ENCODE results near the gene SCN4A.
A peak's percentile ranks its signal among the peaks of the same experiment; 100 is the strongest.
"Not testable (repeated sequence)": the region's sequence is repeated elsewhere in the genome, so short reads cannot be mapped to it uniquely, and the experiment has no call there.

Gene SCN4A

GRCh38 chr17:63982641-63983040, 9.9 kb upstream of the SCN4A start:
- H3K27me3 ChIP-seq (ENCODE audit: control insufficient read depth in 3 of 3, insufficient read depth in 3 of 3, low read depth in 1 of 3, low read length in 3 of 3), result peaks cover 0 to 11% (median 0%) of the 10 kb centered on the region in 3 experiments
- not testable (repeated sequence) for H2AK5ac ChIP-seq (ENCODE audit: low read depth, low read length); H3K27ac ChIP-seq (replicated peaks; ENCODE audit: low read length); H4K91ac ChIP-seq (ENCODE audit: low read depth, low read length, poor library complexity); H3K14ac ChIP-seq (ENCODE audit: low read length); H2BK120ac ChIP-seq (ENCODE audit: low read depth, low read length); H2BK12ac ChIP-seq (ENCODE audit: low read length); H2BK15ac ChIP-seq (ENCODE audit: low read length); H2AFZ ChIP-seq (ENCODE audit: low read length); H3K4me3 ChIP-seq (ENCODE audit: low read length in 2 of 2); H3K9ac ChIP-seq (ENCODE audit: low read depth, low read length, poor library complexity); DNase-seq (ENCODE audit: low spot score); H3K18ac ChIP-seq (ENCODE audit: low read length); H3K36me3 ChIP-seq (replicated peaks in 1 of 2; ENCODE audit: control insufficient read depth in 2 of 2, insufficient read depth in 2 of 2, low read length in 2 of 2); H3K23ac ChIP-seq (ENCODE audit: low read depth, low read length, poor library complexity); H3K79me1 ChIP-seq (ENCODE audit: low read depth, low read length); H4K8ac ChIP-seq (ENCODE audit: low read depth, low read length); H3K4me1 ChIP-seq (ENCODE audit: control insufficient read depth in 2 of 2, insufficient read depth in 1 of 2, low read depth in 1 of 2, low read length in 2 of 2); H2BK5ac ChIP-seq (ENCODE audit: low read length); H3K9me3 ChIP-seq (replicated peaks in 1 of 2; ENCODE audit: control insufficient read depth in 2 of 2, insufficient read depth in 1 of 2, low read depth in 1 of 2, low read length in 2 of 2); H3K4me2 ChIP-seq (ENCODE audit: insufficient read depth, low read length, poor library complexity, severe bottlenecking); H3K4ac ChIP-seq (ENCODE audit: low read length)
- whole genome bisulfite sequencing, 2 donors (ENCODE audit: extremely low coverage in 2 of 2, insufficient read length in 2 of 2, insufficient replicate concordance in 1 of 2), result no CpG with 5 or more reads among the region's 2 CpGs

GRCh38 chr17:63978272-63979200, 5.8 kb upstream of the SCN4A start:
- Histone ChIP-seq H3K79me1 (ENCODE audit: low read depth, low read length) (no peaks in the 10 kb centered on the region), H3K23ac (ENCODE audit: low read depth, low read length, poor library complexity) (peak overlapping the region; percentile 76), H2AFZ (ENCODE audit: low read length) (no peak overlapping the region), H2BK12ac (ENCODE audit: low read length) (no peak overlapping the region), H3K4me3 (ENCODE audit: low read length in 2 of 2) (no peak overlapping the region), H3K9me3 (replicated peaks in 1 of 2; ENCODE audit: control insufficient read depth in 2 of 2, insufficient read depth in 1 of 2, low read depth in 1 of 2, low read length in 2 of 2) (peaks cover 3 to 5% of the 10 kb centered on the region in 2 donors), H3K4me1 (ENCODE audit: control insufficient read depth in 2 of 2, insufficient read depth in 1 of 2, low read depth in 1 of 2, low read length in 2 of 2) (peaks cover 0 to 2% of the 10 kb centered on the region in 2 donors), H2BK5ac (ENCODE audit: low read length) (no peak overlapping the region), H3K27ac (replicated peaks; ENCODE audit: low read length) (no peak overlapping the region), H2BK15ac (ENCODE audit: low read length) (no peak overlapping the region), H4K91ac (ENCODE audit: low read depth, low read length, poor library complexity) (no peak overlapping the region), H2AK5ac (ENCODE audit: low read depth, low read length) (peak overlapping the region; percentile 43), H2BK120ac (ENCODE audit: low read depth, low read length) (no peak overlapping the region), H3K18ac (ENCODE audit: low read length) (no peak overlapping the region), H3K4ac (ENCODE audit: low read length) (no peak overlapping the region), H3K36me3 (replicated peaks in 1 of 2; ENCODE audit: control insufficient read depth in 2 of 2, insufficient read depth in 2 of 2, low read length in 2 of 2) (no peaks in the 10 kb centered on the region), H3K4me2 (ENCODE audit: insufficient read depth, low read length, poor library complexity, severe bottlenecking) (no peak overlapping the region), H3K27me3 (ENCODE audit: control insufficient read depth in 3 of 3, insufficient read depth in 3 of 3, low read depth in 1 of 3, low read length in 3 of 3) (peaks cover 0 to 28% (median 0%) of the 10 kb centered on the region in 3 experiments), H3K9ac (ENCODE audit: low read depth, low read length, poor library complexity) (no peak overlapping the region), H4K8ac (ENCODE audit: low read depth, low read length) (no peak overlapping the region), H3K14ac (ENCODE audit: low read length) (no peak overlapping the region)
- no peak for DNase-seq (ENCODE audit: low spot score)
- no CpG with 5 or more reads among the region's 13 CpGs for WGBS, 2 donors (ENCODE audit: extremely low coverage in 2 of 2, insufficient read length in 2 of 2, insufficient replicate concordance in 1 of 2)

DNA sequence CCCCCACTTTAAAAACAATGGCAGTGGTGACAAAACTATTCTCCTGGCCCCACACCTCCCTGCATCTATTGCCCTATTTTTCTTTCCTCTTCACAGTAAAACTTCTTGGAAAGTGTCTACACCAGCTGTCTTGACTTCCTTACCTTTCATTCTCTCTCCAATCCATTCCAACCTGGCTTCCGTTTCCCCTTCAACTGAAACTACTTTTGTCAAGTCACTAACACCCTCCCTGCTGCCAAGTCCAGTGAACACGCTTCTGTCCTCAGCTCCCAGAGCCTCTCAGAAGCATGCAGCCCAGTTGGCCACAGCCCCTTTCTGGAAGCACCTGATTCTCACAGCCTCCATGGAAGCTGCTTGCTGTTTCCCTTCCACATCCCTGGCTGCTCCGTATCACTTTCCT, 4.0 kb upstream of the SCN4A start:
- H3K4me3 ChIP-seq (ENCODE audit: low read length in 2 of 2), result no peak overlapping the region
- no peak overlapping the region for H2BK12ac ChIP-seq (ENCODE audit: low read length)
- no peak overlapping the region for H3K4ac ChIP-seq (ENCODE audit: low read length)
- peak overlapping the region; percentile 52 for H3K18ac ChIP-seq (ENCODE audit: low read length)
- no peak overlapping the region for H3K27ac ChIP-seq (replicated peaks; ENCODE audit: low read length)
- no peak overlapping the region for H2AFZ ChIP-seq (ENCODE audit: low read length)
- peaks cover 0 to 2% of the 10 kb centered on the region in 2 donors for H3K4me1 ChIP-seq (ENCODE audit: control insufficient read depth in 2 of 2, insufficient read depth in 1 of 2, low read depth in 1 of 2, low read length in 2 of 2)
- H2BK15ac ChIP-seq (ENCODE audit: low read length), result no peak overlapping the region
- H4K8ac ChIP-seq (ENCODE audit: low read depth, low read length), result no peak overlapping the region
- no peak overlapping the region for H4K91ac ChIP-seq (ENCODE audit: low read depth, low read length, poor library complexity)
- H3K79me1 ChIP-seq (ENCODE audit: low read depth, low read length), result peaks cover 2% of the 10 kb centered on the region
- no peak overlapping the region for H3K14ac ChIP-seq (ENCODE audit: low read length)
- H2AK5ac ChIP-seq (ENCODE audit: low read depth, low read length), result no peak overlapping the region
- H3K4me2 ChIP-seq (ENCODE audit: insufficient read depth, low read length, poor library complexity, severe bottlenecking), result no peak overlapping the region
- peaks cover 0 to 1% of the 10 kb centered on the region in 2 donors for H3K36me3 ChIP-seq (replicated peaks in 1 of 2; ENCODE audit: control insufficient read depth in 2 of 2, insufficient read depth in 2 of 2, low read length in 2 of 2)
- H3K9ac ChIP-seq (ENCODE audit: low read depth, low read length, poor library complexity), result no peak overlapping the region
- peaks cover 1 to 2% of the 10 kb centered on the region in 2 donors for H3K9me3 ChIP-seq (replicated peaks in 1 of 2; ENCODE audit: control insufficient read depth in 2 of 2, insufficient read depth in 1 of 2, low read depth in 1 of 2, low read length in 2 of 2)
- WGBS, 2 donors (ENCODE audit: extremely low coverage in 2 of 2, insufficient read length in 2 of 2, insufficient replicate concordance in 1 of 2), result no CpG with 5 or more reads among the region's 3 CpGs
- peaks cover 0 to 28% (median 0%) of the 10 kb centered on the region in 3 experiments for H3K27me3 ChIP-seq (ENCODE audit: control insufficient read depth in 3 of 3, insufficient read depth in 3 of 3, low read depth in 1 of 3, low read length in 3 of 3)
- H3K23ac ChIP-seq (ENCODE audit: low read depth, low read length, poor library complexity), result no peak overlapping the region
- H2BK120ac ChIP-seq (ENCODE audit: low read depth, low read length), result no peak overlapping the region
- H2BK5ac ChIP-seq (ENCODE audit: low read length), result no peak overlapping the region
- no peak for DNase-seq (ENCODE audit: low spot score)

DNA sequence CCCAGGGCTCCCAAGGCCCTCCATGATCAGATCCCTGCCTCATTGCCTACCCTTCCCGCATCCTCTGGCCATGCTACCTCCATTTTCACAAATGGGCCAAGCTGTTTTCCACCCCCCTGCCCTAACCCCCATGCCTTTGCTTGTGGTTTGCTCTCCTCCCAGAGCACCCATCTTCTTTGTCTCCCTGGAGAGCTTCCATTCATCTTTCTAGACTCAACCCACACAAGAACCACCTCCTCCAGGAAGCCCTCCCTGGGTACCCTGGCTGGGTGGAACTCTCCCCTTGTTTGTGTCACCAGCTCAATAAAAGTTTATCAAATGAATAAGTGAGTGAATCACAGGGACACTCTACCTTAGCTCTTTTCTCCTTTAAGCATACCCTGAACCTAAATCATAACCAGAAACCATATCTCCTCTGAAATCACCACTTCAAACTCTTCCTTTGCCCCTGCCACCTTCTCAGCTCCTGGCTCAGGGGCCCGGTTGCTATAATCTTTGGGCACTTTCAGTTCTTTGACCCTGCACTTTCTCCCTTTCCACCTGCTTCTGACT, 2.9 kb upstream of the SCN4A start:
- H3K27ac ChIP-seq (replicated peaks; ENCODE audit: low read length), result no peak overlapping the region
- no peak overlapping the region for H2AFZ ChIP-seq (ENCODE audit: low read length)
- no peak overlapping the region for H3K4me3 ChIP-seq (ENCODE audit: low read length in 2 of 2)
- H3K27me3 ChIP-seq (ENCODE audit: control insufficient read depth in 3 of 3, insufficient read depth in 3 of 3, low read depth in 1 of 3, low read length in 3 of 3), result peaks cover 0 to 28% (median 0%) of the 10 kb centered on the region in 3 experiments
- no peak overlapping the region for H3K4ac ChIP-seq (ENCODE audit: low read length)
- no peak overlapping the region for H2AK5ac ChIP-seq (ENCODE audit: low read depth, low read length)
- no peak overlapping the region for H2BK5ac ChIP-seq (ENCODE audit: low read length)
- no peak overlapping the region for H4K8ac ChIP-seq (ENCODE audit: low read depth, low read length)
- no peak for DNase-seq (ENCODE audit: low spot score)
- H2BK12ac ChIP-seq (ENCODE audit: low read length), result no peak overlapping the region
- H3K9ac ChIP-seq (ENCODE audit: low read depth, low read length, poor library complexity), result no peak overlapping the region
- H3K4me1 ChIP-seq (ENCODE audit: control insufficient read depth in 2 of 2, insufficient read depth in 1 of 2, low read depth in 1 of 2, low read length in 2 of 2), result peaks cover 0 to 2% of the 10 kb centered on the region in 2 donors
- no peak overlapping the region for H2BK120ac ChIP-seq (ENCODE audit: low read depth, low read length)
- no peak overlapping the region for H4K91ac ChIP-seq (ENCODE audit: low read depth, low read length, poor library complexity)
- peaks cover 0 to 1% of the 10 kb centered on the region in 2 donors for H3K36me3 ChIP-seq (replicated peaks in 1 of 2; ENCODE audit: control insufficient read depth in 2 of 2, insufficient read depth in 2 of 2, low read length in 2 of 2)
- H3K4me2 ChIP-seq (ENCODE audit: insufficient read depth, low read length, poor library complexity, severe bottlenecking), result no peak overlapping the region
- H3K14ac ChIP-seq (ENCODE audit: low read length), result no peak overlapping the region
- H3K18ac ChIP-seq (ENCODE audit: low read length), result no peak overlapping the region
- H3K23ac ChIP-seq (ENCODE audit: low read depth, low read length, poor library complexity), result no peak overlapping the region
- H3K79me1 ChIP-seq (ENCODE audit: low read depth, low read length), result peaks cover 2% of the 10 kb centered on the region
- H2BK15ac ChIP-seq (ENCODE audit: low read length), result peak overlapping the region; percentile 3
- peaks cover 0 to 2% of the 10 kb centered on the region in 2 donors for H3K9me3 ChIP-seq (replicated peaks in 1 of 2; ENCODE audit: control insufficient read depth in 2 of 2, insufficient read depth in 1 of 2, low read depth in 1 of 2, low read length in 2 of 2)
- no CpG with 5 or more reads among the region's 2 CpGs for WGBS, 2 donors (ENCODE audit: extremely low coverage in 2 of 2, insufficient read length in 2 of 2, insufficient replicate concordance in 1 of 2)
